Neural cell (in vitro differentiated cells): Measurements from ENCODE around the gene TMEM50A. TPM values are rescaled to one million over a fixed set of nuclear protein-coding genes. Genes with fewer than 3 reads are reported as not detected.
"Not testable (repeated sequence)": the region's sequence is repeated elsewhere in the genome, so short reads cannot be mapped to it uniquely, and the experiment has no call there.

ENCODE experiments used
- H2AFZ ChIP-seq: fragments of 200-600, 300-800 bp; sonication (generic), shearing (Covaris generic); 2 replicates; pipeline ENCODE4 v1.6.0; 2014; ENCODE audit warnings: low read depth, mild to moderate bottlenecking, antibody characterized with exemption, low read length, moderate library complexity
- H3F3A ChIP-seq: fragments of 200-600 bp; shearing (Covaris generic); 2 replicates; pipeline ENCODE4 v1.6.1; 2016; ENCODE audit warnings: mild to moderate bottlenecking, moderate library complexity, mixed read lengths, antibody characterized with exemption, low read length; ENCODE audit not compliant: insufficient read depth, poor library complexity, severe bottlenecking
- H3K27ac ChIP-seq: fragments of 200-600, 300-800 bp; sonication (generic), shearing (Covaris generic); 2 replicates; pipeline ENCODE4 v1.5.1; 2014; ENCODE audit warnings: mild to moderate bottlenecking, low read length, moderate library complexity
- H3K27me3 ChIP-seq: fragments of 300-800, 200-600 bp; sonication (generic), shearing (Covaris generic); 2 replicates; pipeline ENCODE4 v1.6.0; 2014; ENCODE audit warnings: mild to moderate bottlenecking, low read depth, low read length, moderate library complexity; ENCODE audit not compliant: insufficient read depth
- H3K36me3 ChIP-seq: fragments of 300-800, 200-600 bp; sonication (generic), shearing (Covaris generic); 2 replicates; pipeline ENCODE4 v1.5.1; 2014; ENCODE audit warnings: mild to moderate bottlenecking, antibody characterized with exemption, low read length, moderate library complexity; ENCODE audit not compliant: insufficient read depth
- H3K4me2 ChIP-seq: fragments of 300-800, 200-600 bp; sonication (generic), shearing (Covaris generic); 2 replicates; pipeline ENCODE4 v1.6.0; 2014; ENCODE audit warnings: mild to moderate bottlenecking, low read length
- H3K4me3 ChIP-seq: fragments of 300-800, 200-600 bp; sonication (generic), shearing (Covaris generic); 2 replicates; pipeline ENCODE4 v1.5.1; 2014; ENCODE audit warnings: mild to moderate bottlenecking, low read length, moderate library complexity
- H3K79me2 ChIP-seq: fragments of 200-600 bp; shearing (Covaris generic); replicated peaks from 2 replicates; pipeline ENCODE4 v1.6.0; 2014; ENCODE audit warnings: mild to moderate bottlenecking, low read length, moderate library complexity; ENCODE audit not compliant: insufficient read depth
- H3K9ac ChIP-seq: fragments of 300-800, 200-600 bp; sonication (generic), shearing (Covaris generic); 2 replicates; pipeline ENCODE4 v1.6.1; 2016; ENCODE audit warnings: mild to moderate bottlenecking, low read length, mixed read lengths
- H3K9me2 ChIP-seq: fragments of 200-600 bp; shearing (Covaris generic); 2 replicates; pipeline ENCODE4 v1.6.1; 2016; ENCODE audit warnings: mild to moderate bottlenecking, low read length, mixed read lengths; ENCODE audit not compliant: insufficient read depth
- H3K9me3 ChIP-seq: fragments of 200-600, 300-800 bp; sonication (generic), shearing (Covaris generic); 2 replicates; pipeline ENCODE4 v1.6.1; 2016; ENCODE audit warnings: mild to moderate bottlenecking, mixed run types, low read length, moderate library complexity, mixed read lengths
- H4K20me1 ChIP-seq: fragments of 200-600 bp; shearing (Covaris generic); 2 replicates; pipeline ENCODE4 v1.6.1; 2016; ENCODE audit warnings: mild to moderate bottlenecking, mixed run types; ENCODE audit not compliant: insufficient read depth
- polyA plus RNA-seq: library from polyadenylated mRNA; depleted of rRNA; stranded (reverse); fragments of >200 nt; gene quantifications from 2 replicates; pipeline ENCODE4 v1.2.3, GENCODE V29; 2014

TMEM50A gene
- polyA plus RNA-seq, 1 donor from 2014 or later, result 161 TPM

DNA sequence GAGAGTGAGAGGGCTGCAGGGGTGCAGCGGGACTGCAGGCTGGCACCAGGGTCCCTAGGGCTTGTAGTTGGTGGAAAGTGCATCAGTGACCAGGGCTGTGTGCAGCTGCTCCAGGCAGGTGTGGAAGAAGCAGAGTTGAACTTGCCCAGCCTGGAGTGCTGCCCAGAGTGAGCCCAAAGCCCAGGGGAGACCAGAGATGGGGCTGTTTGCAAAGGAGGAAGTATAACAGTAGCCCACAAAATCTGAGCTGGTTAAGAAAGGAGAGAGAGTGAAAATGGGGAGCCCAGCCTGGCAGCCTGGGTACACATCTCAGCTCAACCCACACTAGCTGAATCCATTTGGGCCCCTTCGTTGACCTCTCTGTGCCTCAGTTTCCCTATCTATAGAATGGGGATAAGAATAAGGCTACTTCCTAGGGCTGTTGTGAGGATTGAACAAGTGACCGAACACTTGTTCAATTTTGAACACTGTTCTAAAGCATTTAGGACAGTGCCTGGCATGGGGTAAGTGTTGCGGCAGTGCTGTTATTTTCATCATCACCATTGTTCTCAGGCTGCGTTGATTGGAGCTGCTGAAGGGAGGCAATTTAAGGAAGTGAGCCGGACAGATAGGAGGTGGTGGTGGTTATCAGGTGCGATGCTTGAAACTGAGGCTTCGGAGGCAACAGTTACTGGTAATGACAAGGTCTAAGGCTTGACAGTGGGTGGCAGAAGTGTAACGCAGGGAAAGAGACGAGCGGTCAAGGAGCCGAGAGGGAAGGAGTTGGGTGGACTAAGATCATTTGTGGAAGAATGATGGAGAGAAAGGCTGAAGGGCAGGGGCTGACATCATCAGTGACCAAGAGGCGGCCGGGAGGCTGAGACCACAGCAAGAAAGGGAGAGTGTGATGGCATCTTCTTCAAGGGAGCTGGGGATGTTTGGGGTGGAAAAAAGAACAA, 43.0 kb upstream of the TMEM50A start:
- H3K4me2 ChIP-seq, H4K20me1 ChIP-seq, H3K36me3 ChIP-seq, H3K9me2 ChIP-seq, H3K27me3 ChIP-seq, H3K27ac ChIP-seq, H3K9me3 ChIP-seq, H3K79me2 ChIP-seq, H3K4me3 ChIP-seq, H3F3A ChIP-seq, H3K9ac ChIP-seq, H2AFZ ChIP-seq: not testable (repeated sequence)

DNA sequence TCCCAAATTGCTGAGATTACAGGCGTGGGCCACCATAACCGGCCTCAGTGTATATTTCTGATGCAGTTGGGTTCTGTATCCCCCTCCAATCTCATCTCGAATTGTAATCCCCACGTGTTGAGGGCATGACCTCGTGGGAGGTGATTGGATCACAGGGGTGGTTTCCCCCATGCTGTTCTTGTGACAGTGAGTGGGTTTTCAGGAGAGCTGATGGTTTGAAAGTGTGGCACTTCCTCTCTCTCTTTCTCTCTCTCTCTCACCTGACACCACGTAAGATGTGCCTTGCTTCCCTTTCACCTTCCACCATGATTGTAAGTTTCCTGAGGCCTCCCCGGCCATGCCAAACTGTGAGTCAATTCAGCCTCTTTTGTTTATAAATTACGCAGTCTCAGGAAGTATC, 41.6 kb upstream of the TMEM50A start:
- H3K9me2 ChIP-seq, H3K27ac ChIP-seq, H3K27me3 ChIP-seq, H3K9me3 ChIP-seq, H3F3A ChIP-seq, H3K9ac ChIP-seq, H3K36me3 ChIP-seq, H3K4me3 ChIP-seq, H2AFZ ChIP-seq, H3K4me2 ChIP-seq, H4K20me1 ChIP-seq, H3K79me2 ChIP-seq: not testable (repeated sequence)

DNA sequence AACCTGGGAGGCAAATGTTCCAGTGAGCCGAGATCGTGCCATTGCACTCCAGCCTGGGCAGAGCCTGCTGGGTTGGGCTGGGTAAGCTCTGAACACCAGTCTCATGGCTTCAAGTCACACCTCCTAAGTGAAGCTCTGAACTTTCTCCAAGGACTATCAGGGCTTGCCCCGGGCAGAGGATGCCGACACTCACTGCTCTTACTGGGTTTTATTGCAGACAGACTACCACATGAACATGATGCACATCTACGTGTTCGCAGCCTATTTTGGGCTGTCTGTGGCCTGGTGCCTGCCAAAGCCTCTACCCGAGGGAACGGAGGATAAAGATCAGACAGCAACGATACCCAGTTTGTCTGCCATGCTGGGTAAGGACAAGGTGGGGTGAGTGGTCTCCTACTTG, 37.4 kb upstream of the TMEM50A start:
- not testable (repeated sequence) for H3K9me2 ChIP-seq, H3K27ac ChIP-seq, H3K27me3 ChIP-seq, H3K4me3 ChIP-seq, H3K36me3 ChIP-seq, H4K20me1 ChIP-seq, H3K9ac ChIP-seq, H3K4me2 ChIP-seq, H3F3A ChIP-seq, H3K79me2 ChIP-seq, H3K9me3 ChIP-seq, H2AFZ ChIP-seq

DNA sequence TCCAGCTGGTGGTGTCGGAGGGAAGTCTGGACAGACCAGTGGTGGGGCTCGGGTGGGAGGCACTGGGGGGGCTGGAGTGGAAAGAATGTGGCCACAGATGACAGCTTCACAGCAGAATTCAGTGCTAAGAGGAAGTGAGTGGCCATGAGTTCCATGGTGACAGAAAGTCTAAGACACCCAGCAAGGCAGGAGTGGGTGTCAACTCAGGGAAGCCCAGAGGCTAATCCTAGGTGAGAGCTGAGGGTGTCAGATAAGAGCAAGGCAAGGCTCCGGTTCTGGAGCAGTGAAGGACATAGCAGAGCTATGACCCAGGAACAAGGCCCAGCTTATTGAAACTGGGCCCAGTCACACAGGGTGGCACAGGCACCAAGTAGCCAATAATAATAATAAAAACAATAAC, 35.8 kb upstream of the TMEM50A start:
- not testable (repeated sequence) for H3K9me2 ChIP-seq, H3K9ac ChIP-seq, H4K20me1 ChIP-seq, H2AFZ ChIP-seq, H3K27me3 ChIP-seq, H3K27ac ChIP-seq, H3K9me3 ChIP-seq, H3K4me3 ChIP-seq, H3K4me2 ChIP-seq, H3K79me2 ChIP-seq, H3K36me3 ChIP-seq, H3F3A ChIP-seq

DNA sequence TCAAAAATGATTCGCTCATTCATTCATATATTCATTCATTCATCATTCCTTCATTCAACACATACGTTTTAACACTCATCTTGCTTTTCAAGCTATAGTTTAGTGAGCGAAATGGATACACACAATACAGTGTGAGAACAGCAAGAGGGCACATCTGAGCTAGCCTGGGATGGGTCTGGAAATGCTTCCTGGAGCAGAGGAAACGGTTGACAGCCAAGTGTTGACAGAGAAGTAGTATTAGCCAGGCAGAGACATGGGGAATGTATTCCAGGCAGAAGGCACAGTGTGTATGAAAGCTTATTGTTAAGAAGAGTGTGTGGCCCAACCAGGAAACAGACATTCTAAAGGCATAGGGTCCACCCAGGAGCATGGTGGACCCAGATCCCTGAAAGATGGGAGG, 33.2 kb upstream of the TMEM50A start:
- H2AFZ ChIP-seq, result not testable (repeated sequence)

DNA sequence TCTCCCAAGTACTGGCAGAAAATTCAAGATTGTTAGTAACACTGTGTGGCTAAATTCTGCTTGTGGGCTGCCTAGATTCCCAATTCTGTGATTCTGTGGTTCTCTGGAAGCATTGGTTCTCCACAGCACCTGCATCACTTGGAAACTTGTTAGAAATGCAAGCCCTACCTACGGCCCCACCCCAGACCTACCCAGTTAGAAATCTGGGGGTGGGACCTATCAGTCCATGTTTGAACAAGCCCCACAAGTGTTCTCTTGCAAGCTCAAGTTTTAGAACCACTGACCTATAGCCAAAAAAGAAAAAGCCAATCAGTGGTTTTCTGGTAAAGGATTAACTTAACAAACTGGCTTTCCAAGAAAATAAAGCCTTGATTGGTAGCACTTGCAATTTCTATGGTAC, 30.0 kb upstream of the TMEM50A start:
- H3K27ac ChIP-seq, H3K4me2 ChIP-seq, H3K9ac ChIP-seq, H4K20me1 ChIP-seq, H3K27me3 ChIP-seq, H3K9me3 ChIP-seq, H3K4me3 ChIP-seq, H3F3A ChIP-seq, H3K79me2 ChIP-seq, H3K36me3 ChIP-seq, H2AFZ ChIP-seq, H3K9me2 ChIP-seq: not testable (repeated sequence)

More for the DNA sequence above, 33.2 kb upstream of the TMEM50A start:
- not testable (repeated sequence) for H3K36me3 ChIP-seq, H3K9ac ChIP-seq, H3K27me3 ChIP-seq, H3K4me3 ChIP-seq, H3K27ac ChIP-seq, H3K79me2 ChIP-seq, H4K20me1 ChIP-seq, H3K9me2 ChIP-seq, H3K9me3 ChIP-seq, H3K4me2 ChIP-seq, H3F3A ChIP-seq

DNA sequence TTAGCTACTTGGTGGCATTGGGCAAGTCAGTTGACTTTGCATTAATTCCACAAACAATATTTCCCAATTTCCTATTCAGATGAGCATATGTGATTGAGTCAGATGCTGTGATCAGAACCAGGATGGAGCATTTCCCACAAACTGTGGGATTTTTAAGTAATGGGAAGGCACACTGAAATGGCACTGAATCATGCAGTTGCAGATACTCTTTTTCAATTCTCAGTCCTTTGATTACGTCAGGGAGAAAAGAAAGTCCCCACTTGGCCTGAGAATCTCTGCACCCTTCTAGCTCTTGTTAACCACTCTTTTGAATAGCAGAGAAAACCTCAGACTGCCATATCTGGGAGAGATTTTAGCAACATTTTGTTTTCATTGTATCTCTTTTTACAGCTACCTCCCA, 29.0 kb upstream of the TMEM50A start:
- not testable (repeated sequence) for H3F3A ChIP-seq, H3K4me2 ChIP-seq

DNA sequence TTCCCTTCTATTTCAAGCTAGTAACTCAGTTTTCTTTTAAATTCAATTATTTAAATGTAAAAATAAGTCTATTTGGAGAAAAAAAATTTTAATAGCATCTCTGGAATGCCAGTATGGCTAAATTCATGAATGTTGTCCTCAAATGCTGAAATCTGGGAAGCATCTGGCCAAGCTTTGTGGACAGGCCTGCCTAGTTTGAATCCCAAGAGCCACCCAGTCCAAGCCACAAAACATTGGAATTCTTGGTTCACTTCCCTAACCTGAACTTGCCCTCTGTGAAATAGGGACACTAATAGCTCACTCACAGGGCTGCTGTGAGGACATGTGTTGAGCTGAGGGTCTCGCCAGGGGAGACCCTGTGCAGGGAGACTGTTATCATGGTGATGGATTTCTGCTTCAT, 28.6 kb upstream of the TMEM50A start:
- H3K9me3 ChIP-seq, H2AFZ ChIP-seq, H3K36me3 ChIP-seq, H3K4me2 ChIP-seq, H3F3A ChIP-seq, H4K20me1 ChIP-seq, H3K9me2 ChIP-seq, H3K4me3 ChIP-seq, H3K27me3 ChIP-seq, H3K79me2 ChIP-seq, H3K9ac ChIP-seq, H3K27ac ChIP-seq: not testable (repeated sequence)

More for the DNA sequence above, 29.0 kb upstream of the TMEM50A start:
- H3K36me3 ChIP-seq, H3K9me2 ChIP-seq, H3K4me3 ChIP-seq, H3K27ac ChIP-seq, H2AFZ ChIP-seq, H3K27me3 ChIP-seq, H3K79me2 ChIP-seq, H3K9me3 ChIP-seq, H3K9ac ChIP-seq, H4K20me1 ChIP-seq: not testable (repeated sequence)
